GM23338 (cell line): Measurements from ENCODE around the gene ADAMTS18. TPM values are rescaled to one million over a fixed set of nuclear protein-coding genes. Genes with fewer than 3 reads are reported as not detected.

Source experiments
- ATAC-seq: fragments of 200-7000 bp; cut with Tn5 transposase; 3 replicates; pipeline ENCODE4 v1.9.1; 2020
- DNase-seq: peaks from one replicate; pipeline ENCODE4 v3.0.0-alpha.2; 2015; ENCODE audit warnings: low spot score
- H2AFZ ChIP-seq: fragments of 200-600 bp; sonication (generic); 2 replicates; pipeline ENCODE4 v1.8.0; 2016; ENCODE audit warnings: antibody characterized with exemption, mild to moderate bottlenecking, moderate library complexity
- H3F3A ChIP-seq: fragments of 200-600 bp; sonication (generic); replicated peaks from 2 replicates; pipeline ENCODE4 v1.8.0; 2017; ENCODE audit warnings: antibody characterized with exemption, mixed run types, low read depth
- H3K27ac ChIP-seq: fragments of 200-600 bp; sonication (generic); 2 replicates; pipeline ENCODE4 v1.6.1; 2016; ENCODE audit warnings: low read depth
- H3K27me3 ChIP-seq: fragments of 200-600 bp; sonication (generic); 2 replicates; pipeline ENCODE4 v1.8.0; 2016; ENCODE audit warnings: mild to moderate bottlenecking, mixed run types, moderate library complexity; ENCODE audit not compliant: insufficient read depth
- H3K36me3 ChIP-seq: fragments of 200-600 bp; sonication (generic); 2 replicates; pipeline ENCODE4 v1.8.0; 2016; ENCODE audit warnings: mild to moderate bottlenecking; ENCODE audit not compliant: insufficient read depth
- H3K4me1 ChIP-seq: fragments of 200-600 bp; sonication (generic); 2 replicates; pipeline ENCODE4 v1.8.0; 2016; ENCODE audit warnings: mild to moderate bottlenecking, moderate library complexity; ENCODE audit not compliant: insufficient read depth
- H3K4me2 ChIP-seq: fragments of 200-600 bp; sonication (generic); 2 replicates; pipeline ENCODE4 v1.7.1; 2017; ENCODE audit warnings: mixed run types
- H3K4me3 ChIP-seq: fragments of 200-600 bp; sonication (generic); 2 replicates; pipeline ENCODE4 v1.6.1; 2016; ENCODE audit warnings: mixed run types
- H3K79me2 ChIP-seq: fragments of 200-600 bp; sonication (generic); replicated peaks from 2 replicates; pipeline ENCODE4 v1.8.0; 2017; ENCODE audit warnings: mild to moderate bottlenecking; ENCODE audit not compliant: insufficient read depth
- H3K9me2 ChIP-seq: fragments of 200-600 bp; sonication (generic); 2 replicates; pipeline ENCODE4 v1.8.0; 2017; ENCODE audit not compliant: insufficient read depth
- H4K20me1 ChIP-seq: fragments of 200-600 bp; sonication (generic); replicated peaks from 2 replicates; pipeline ENCODE4 v1.8.0; 2017; ENCODE audit warnings: mild to moderate bottlenecking; ENCODE audit not compliant: insufficient read depth
- H3K27ac Mint-ChIP-seq: 2 replicates; pipeline ENCODE4 v1.8.0; 2020; ENCODE audit warnings: inconsistent platforms, mild to moderate bottlenecking, moderate library complexity, mixed read lengths
- H3K27me3 Mint-ChIP-seq: 3 replicates; pipeline ENCODE4 v1.8.0; 2022; ENCODE audit warnings: low read depth, mild to moderate bottlenecking, moderate library complexity, mixed read lengths, inconsistent platforms; ENCODE audit not compliant: insufficient read depth, poor library complexity
- H3K36me3 Mint-ChIP-seq: 3 replicates; pipeline ENCODE4 v1.8.0; 2021; ENCODE audit warnings: low read depth, mild to moderate bottlenecking, inconsistent platforms, moderate library complexity, mixed read lengths
- H3K4me1 Mint-ChIP-seq: 3 replicates; pipeline ENCODE4 v1.8.0; 2020; ENCODE audit warnings: mild to moderate bottlenecking, inconsistent platforms, mixed read lengths
- H3K4me3 Mint-ChIP-seq: 3 replicates; pipeline ENCODE4 v1.8.0; 2021; ENCODE audit warnings: moderate library complexity, mild to moderate bottlenecking, inconsistent platforms, mixed read lengths
- H3K9me3 Mint-ChIP-seq: 3 replicates; pipeline ENCODE4 v1.8.0; 2020; ENCODE audit warnings: moderate library complexity, mild to moderate bottlenecking, inconsistent platforms, mixed read lengths
- CREB1 ChIP-seq: fragments of 250-450 bp; sonication (Bioruptor Pico); IDR thresholded peaks from 2 replicates; pipeline ENCODE4 v1.5.0; 2020; ENCODE audit warnings: low read depth, mild to moderate bottlenecking, moderate library complexity
- EZH2 ChIP-seq: fragments of 200-600 bp; sonication (generic); IDR thresholded peaks from one replicate; pipeline ENCODE4 v1.8.0; 2017; ENCODE audit warnings: antibody characterized with exemption, mild to moderate bottlenecking, low read depth; ENCODE audit not compliant: unreplicated experiment
- EZH2phosphoT487 ChIP-seq: fragments of 200-600 bp; sonication (generic); IDR thresholded peaks from one replicate; pipeline ENCODE4 v1.8.1; 2018; ENCODE audit warnings: antibody characterized with exemption; ENCODE audit not compliant: unreplicated experiment
- JUNB ChIP-seq: IDR thresholded peaks from one replicate; pipeline ENCODE4 v1.6.1; 2016; ENCODE audit warnings: antibody characterized with exemption; ENCODE audit not compliant: unreplicated experiment
- NANOG ChIP-seq: IDR thresholded peaks from 2 replicates; pipeline ENCODE4 v1.6.1; 2016; ENCODE audit warnings: antibody characterized with exemption, borderline replicate concordance
- POLR2AphosphoS5 ChIP-seq: IDR thresholded peaks from 2 replicates; pipeline ENCODE4 v1.6.1; 2016; ENCODE audit warnings: antibody characterized with exemption, low read depth
- STAT1 ChIP-seq: IDR thresholded peaks from one replicate; pipeline ENCODE4 v1.6.1; 2016; ENCODE audit warnings: antibody characterized with exemption; ENCODE audit not compliant: unreplicated experiment
- ZNF114 ChIP-seq: fragments of 250-450 bp; sonication (Bioruptor Pico); IDR thresholded peaks from 2 replicates; pipeline ENCODE4 v1.5.0; 2020; ENCODE audit warnings: mild to moderate bottlenecking, moderate library complexity
- ZNF331 ChIP-seq: fragments of 250-450 bp; sonication (Bioruptor Pico); IDR thresholded peaks from 2 replicates; pipeline ENCODE4 v1.5.0; 2020; ENCODE audit warnings: low read depth, mild to moderate bottlenecking, moderate library complexity
- polyA plus RNA-seq: library from polyadenylated mRNA; unstranded; fragments of >200 nt; fragmentation: Nextera tagmentation; extraction: Ambion mirVana; gene quantifications from 2 replicates; pipeline ENCODE4 v1.2.1, GENCODE V29; 2016
- total RNA-seq: library from RNA; depleted of rRNA; stranded (reverse); fragments of >200 nt; shearing (Covaris generic); gene quantifications from 2 replicates; pipeline ENCODE4 v1.2.3, GENCODE V29; 2014
- TF ChIP-seq, protein P1 (sequence below): IDR thresholded peaks from one replicate; pipeline ENCODE4 v1.6.1; 2018; ENCODE audit warnings: antibody characterized with exemption; ENCODE audit not compliant: unreplicated experiment
- TF ChIP-seq, protein P2 (sequence below): IDR thresholded peaks from 2 replicates; pipeline ENCODE4 v1.6.1; 2016; ENCODE audit warnings: antibody characterized with exemption
- TF ChIP-seq, protein P3 (sequence below): fragments of 250-450 bp; sonication (Bioruptor Pico); IDR thresholded peaks from 2 replicates; pipeline ENCODE4 v1.5.0; 2020; ENCODE audit warnings: mild to moderate bottlenecking, moderate library complexity
- TF ChIP-seq, protein P4 (sequence below), 2 experiments: fragments of 200-600 bp in 1 of 2; sonication (generic) in 1 of 2; conservative IDR thresholded peaks; 2 replicates each; pipeline versions ENCODE4 v1.5.1 to v1.6.1; 2016 to 2017; ENCODE audit warnings: antibody characterized with exemption in 2 of 2, low read depth in 2 of 2, mild to moderate bottlenecking in 2 of 2, moderate library complexity in 1 of 2

ADAMTS18 gene
- total and polyA plus RNA-seq, 2 experiments from 2014 or later: 0.15 to 0.90 TPM

DNA sequence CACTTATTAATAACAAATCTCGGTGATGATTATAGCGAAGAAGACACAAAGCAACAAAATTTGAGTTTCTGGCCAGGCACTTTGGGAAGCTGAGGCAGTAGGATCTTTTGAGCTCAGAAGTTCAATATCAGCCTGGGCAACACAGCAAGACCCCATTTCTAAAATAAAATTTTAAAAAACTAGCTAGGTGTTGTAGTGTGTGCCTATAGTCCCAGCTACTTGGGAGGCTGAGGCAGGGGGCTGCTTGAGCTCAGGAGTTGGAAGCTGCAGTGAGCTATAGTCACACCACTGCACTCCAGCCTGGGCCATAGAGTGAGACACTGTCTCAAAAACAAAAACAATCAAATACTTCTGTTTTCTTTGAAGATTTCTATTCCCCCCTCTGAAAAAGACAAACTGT lies 130.7 kb downstream of the ADAMTS18 start:
- no peak for ATAC-seq
- no peak for DNase-seq
- H3K4me3 ChIP-seq: no peak overlapping the region
- H3K36me3 ChIP-seq: no peaks in the 10 kb centered on the region
- TF ChIP-seq, protein P1, sequence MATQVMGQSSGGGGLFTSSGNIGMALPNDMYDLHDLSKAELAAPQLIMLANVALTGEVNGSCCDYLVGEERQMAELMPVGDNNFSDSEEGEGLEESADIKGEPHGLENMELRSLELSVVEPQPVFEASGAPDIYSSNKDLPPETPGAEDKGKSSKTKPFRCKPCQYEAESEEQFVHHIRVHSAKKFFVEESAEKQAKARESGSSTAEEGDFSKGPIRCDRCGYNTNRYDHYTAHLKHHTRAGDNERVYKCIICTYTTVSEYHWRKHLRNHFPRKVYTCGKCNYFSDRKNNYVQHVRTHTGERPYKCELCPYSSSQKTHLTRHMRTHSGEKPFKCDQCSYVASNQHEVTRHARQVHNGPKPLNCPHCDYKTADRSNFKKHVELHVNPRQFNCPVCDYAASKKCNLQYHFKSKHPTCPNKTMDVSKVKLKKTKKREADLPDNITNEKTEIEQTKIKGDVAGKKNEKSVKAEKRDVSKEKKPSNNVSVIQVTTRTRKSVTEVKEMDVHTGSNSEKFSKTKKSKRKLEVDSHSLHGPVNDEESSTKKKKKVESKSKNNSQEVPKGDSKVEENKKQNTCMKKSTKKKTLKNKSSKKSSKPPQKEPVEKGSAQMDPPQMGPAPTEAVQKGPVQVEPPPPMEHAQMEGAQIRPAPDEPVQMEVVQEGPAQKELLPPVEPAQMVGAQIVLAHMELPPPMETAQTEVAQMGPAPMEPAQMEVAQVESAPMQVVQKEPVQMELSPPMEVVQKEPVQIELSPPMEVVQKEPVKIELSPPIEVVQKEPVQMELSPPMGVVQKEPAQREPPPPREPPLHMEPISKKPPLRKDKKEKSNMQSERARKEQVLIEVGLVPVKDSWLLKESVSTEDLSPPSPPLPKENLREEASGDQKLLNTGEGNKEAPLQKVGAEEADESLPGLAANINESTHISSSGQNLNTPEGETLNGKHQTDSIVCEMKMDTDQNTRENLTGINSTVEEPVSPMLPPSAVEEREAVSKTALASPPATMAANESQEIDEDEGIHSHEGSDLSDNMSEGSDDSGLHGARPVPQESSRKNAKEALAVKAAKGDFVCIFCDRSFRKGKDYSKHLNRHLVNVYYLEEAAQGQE: no peak
- TF ChIP-seq, protein P2, sequence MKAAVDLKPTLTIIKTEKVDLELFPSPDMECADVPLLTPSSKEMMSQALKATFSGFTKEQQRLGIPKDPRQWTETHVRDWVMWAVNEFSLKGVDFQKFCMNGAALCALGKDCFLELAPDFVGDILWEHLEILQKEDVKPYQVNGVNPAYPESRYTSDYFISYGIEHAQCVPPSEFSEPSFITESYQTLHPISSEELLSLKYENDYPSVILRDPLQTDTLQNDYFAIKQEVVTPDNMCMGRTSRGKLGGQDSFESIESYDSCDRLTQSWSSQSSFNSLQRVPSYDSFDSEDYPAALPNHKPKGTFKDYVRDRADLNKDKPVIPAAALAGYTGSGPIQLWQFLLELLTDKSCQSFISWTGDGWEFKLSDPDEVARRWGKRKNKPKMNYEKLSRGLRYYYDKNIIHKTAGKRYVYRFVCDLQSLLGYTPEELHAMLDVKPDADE: no peak
- TF ChIP-seq STAT1: no peak
- TF ChIP-seq JUNB: no peak
- no peak for TF ChIP-seq EZH2phosphoT487
- no peak for TF ChIP-seq ZNF114 (CRISPR knock-in tag)
- TF ChIP-seq POLR2AphosphoS5: no peak
- TF ChIP-seq, protein P3, sequence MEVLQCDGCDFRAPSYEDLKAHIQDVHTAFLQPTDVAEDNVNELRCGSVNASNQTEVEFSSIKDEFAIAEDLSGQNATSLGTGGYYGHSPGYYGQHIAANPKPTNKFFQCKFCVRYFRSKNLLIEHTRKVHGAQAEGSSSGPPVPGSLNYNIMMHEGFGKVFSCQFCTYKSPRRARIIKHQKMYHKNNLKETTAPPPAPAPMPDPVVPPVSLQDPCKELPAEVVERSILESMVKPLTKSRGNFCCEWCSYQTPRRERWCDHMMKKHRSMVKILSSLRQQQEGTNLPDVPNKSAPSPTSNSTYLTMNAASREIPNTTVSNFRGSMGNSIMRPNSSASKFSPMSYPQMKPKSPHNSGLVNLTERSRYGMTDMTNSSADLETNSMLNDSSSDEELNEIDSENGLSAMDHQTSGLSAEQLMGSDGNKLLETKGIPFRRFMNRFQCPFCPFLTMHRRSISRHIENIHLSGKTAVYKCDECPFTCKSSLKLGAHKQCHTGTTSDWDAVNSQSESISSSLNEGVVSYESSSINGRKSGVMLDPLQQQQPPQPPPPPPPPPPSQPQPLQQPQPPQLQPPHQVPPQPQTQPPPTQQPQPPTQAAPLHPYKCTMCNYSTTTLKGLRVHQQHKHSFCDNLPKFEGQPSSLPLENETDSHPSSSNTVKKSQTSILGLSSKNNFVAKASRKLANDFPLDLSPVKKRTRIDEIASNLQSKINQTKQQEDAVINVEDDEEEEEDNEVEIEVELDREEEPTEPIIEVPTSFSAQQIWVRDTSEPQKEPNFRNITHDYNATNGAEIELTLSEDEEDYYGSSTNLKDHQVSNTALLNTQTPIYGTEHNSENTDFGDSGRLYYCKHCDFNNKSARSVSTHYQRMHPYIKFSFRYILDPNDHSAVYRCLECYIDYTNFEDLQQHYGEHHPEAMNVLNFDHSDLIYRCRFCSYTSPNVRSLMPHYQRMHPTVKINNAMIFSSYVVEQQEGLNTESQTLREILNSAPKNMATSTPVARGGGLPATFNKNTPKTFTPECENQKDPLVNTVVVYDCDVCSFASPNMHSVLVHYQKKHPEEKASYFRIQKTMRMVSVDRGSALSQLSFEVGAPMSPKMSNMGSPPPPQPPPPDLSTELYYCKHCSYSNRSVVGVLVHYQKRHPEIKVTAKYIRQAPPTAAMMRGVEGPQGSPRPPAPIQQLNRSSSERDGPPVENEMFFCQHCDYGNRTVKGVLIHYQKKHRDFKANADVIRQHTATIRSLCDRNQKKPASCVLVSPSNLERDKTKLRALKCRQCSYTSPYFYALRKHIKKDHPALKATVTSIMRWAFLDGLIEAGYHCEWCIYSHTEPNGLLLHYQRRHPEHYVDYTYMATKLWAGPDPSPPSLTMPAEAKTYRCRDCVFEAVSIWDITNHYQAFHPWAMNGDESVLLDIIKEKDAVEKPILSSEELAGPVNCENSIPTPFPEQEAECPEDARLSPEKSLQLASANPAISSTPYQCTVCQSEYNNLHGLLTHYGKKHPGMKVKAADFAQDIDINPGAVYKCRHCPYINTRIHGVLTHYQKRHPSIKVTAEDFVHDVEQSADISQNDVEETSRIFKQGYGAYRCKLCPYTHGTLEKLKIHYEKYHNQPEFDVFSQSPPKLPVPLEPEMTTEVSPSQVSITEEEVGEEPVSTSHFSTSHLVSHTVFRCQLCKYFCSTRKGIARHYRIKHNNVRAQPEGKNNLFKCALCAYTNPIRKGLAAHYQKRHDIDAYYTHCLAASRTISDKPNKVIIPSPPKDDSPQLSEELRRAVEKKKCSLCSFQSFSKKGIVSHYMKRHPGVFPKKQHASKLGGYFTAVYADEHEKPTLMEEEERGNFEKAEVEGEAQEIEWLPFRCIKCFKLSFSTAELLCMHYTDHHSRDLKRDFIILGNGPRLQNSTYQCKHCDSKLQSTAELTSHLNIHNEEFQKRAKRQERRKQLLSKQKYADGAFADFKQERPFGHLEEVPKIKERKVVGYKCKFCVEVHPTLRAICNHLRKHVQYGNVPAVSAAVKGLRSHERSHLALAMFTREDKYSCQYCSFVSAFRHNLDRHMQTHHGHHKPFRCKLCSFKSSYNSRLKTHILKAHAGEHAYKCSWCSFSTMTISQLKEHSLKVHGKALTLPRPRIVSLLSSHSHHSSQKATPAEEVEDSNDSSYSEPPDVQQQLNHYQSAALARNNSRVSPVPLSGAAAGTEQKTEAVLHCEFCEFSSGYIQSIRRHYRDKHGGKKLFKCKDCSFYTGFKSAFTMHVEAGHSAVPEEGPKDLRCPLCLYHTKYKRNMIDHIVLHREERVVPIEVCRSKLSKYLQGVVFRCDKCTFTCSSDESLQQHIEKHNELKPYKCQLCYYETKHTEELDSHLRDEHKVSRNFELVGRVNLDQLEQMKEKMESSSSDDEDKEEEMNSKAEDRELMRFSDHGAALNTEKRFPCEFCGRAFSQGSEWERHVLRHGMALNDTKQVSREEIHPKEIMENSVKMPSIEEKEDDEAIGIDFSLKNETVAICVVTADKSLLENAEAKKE (CRISPR knock-in tag): no peak
- TF ChIP-seq NANOG: no peak
- no peak for TF ChIP-seq ZNF331 (CRISPR knock-in tag)
- TF ChIP-seq, protein P4, sequence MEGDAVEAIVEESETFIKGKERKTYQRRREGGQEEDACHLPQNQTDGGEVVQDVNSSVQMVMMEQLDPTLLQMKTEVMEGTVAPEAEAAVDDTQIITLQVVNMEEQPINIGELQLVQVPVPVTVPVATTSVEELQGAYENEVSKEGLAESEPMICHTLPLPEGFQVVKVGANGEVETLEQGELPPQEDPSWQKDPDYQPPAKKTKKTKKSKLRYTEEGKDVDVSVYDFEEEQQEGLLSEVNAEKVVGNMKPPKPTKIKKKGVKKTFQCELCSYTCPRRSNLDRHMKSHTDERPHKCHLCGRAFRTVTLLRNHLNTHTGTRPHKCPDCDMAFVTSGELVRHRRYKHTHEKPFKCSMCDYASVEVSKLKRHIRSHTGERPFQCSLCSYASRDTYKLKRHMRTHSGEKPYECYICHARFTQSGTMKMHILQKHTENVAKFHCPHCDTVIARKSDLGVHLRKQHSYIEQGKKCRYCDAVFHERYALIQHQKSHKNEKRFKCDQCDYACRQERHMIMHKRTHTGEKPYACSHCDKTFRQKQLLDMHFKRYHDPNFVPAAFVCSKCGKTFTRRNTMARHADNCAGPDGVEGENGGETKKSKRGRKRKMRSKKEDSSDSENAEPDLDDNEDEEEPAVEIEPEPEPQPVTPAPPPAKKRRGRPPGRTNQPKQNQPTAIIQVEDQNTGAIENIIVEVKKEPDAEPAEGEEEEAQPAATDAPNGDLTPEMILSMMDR (conservative IDR thresholded peaks at IDR 0.05; ENCODE audit: low read depth in 2 of 2): no peak
- TF ChIP-seq CREB1 (CRISPR knock-in tag): no peak
- no peak for TF ChIP-seq EZH2
- Mint-ChIP-seq H3K4me1 (peaks cover 4% of the 10 kb centered on the region; the same call in 2 of the 3 replicates), H3K27ac (no peak overlapping the region), H3K9me3 (no peaks in the 10 kb centered on the region; the same call in 2 of the 3 replicates), H3K4me3 (no peak overlapping the region), H3K36me3 (no peaks in the 10 kb centered on the region), H3K27me3 (no peaks in the 10 kb centered on the region)
- H3K9me2 ChIP-seq: no peaks in the 10 kb centered on the region
- no peaks in the 10 kb centered on the region for H3K79me2 ChIP-seq
- H2AFZ ChIP-seq: no peak overlapping the region
- H3K4me2 ChIP-seq: no peak overlapping the region
- H3K27ac ChIP-seq: no peak overlapping the region
- no peaks in the 10 kb centered on the region for H4K20me1 ChIP-seq
- H3F3A ChIP-seq: no peaks in the 10 kb centered on the region
- no peaks in the 10 kb centered on the region for H3K4me1 ChIP-seq
- no peaks in the 10 kb centered on the region for H3K27me3 ChIP-seq
